Stimulated activated CD8-positive, alpha-beta memory T cell treated with anti-CD3 and anti-CD28 coated beads, Interleukin-15, amount 100 ng/mL, for 4 hours (primary cell): Measurements from ENCODE around the gene NUP153.
"Not testable (repeated sequence)": the region's sequence is repeated elsewhere in the genome, so short reads cannot be mapped to it uniquely, and the experiment has no call there.

ENCODE experiments used
- DNase-seq, 2 donors: peaks; one replicate each; pipeline ENCODE4 v3.0.0-alpha.2; 2020; ENCODE audit warnings: low read depth in 2 of 2

The NUP153 gene

DNA sequence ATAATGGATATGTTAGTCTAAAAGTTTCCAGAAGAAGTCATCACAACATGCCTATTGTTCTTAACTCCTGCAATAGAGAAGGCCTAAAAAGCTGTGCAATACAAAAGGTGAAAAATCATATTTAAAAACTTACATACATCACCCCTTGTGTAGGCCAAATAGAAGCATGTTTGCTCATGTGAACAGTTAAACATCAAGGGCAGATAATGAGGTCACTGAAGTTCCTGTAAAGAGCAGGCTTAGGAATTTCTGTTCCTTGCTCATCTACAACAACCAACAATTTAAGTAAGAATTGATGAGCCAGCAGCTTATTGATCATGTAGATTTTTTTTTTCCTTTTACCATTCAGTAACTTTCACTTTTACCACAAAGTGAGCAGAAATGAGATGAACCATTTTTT lies 7.5 kb upstream of the NUP153 start:
- no peak for DNase-seq

DNA sequence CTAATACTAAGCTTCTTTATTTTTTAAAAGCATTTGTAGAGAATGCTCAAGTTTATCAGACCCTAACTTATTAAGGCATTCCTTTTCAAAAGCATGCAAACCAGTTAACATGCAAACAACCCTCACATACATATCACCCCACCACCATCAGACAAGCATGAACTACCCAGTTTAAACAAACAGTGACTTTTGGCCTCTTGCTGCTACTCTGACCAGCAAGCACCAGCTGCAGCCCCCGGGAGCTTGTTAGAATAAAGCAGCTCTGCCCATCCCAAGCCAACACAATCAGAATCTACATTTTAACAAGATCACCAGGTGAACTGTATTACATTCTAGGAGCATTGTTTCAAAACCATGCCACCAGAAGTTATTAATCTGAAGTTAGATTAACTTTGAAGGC lies 5.9 kb upstream of the NUP153 start:
- DNase-seq: no peak

DNA sequence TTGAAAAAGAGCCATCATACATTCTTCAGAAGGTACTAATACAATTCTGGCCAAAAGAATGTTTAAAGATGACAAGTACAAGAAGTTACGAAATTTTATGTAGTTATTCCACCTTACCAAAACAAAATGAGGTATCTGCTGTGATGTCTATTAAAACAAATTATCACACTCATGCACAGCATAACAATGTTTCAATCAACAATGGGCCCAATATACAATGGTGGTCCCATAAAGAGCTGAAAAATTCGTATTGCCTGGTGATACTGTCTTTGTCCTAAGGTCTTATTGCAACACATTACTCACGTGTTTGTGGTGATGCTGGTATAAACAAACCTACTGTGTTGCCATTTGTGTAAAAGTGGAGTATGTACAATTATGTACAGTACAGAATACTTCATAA lies 3.6 kb upstream of the NUP153 start:
- no peak for DNase-seq

DNA sequence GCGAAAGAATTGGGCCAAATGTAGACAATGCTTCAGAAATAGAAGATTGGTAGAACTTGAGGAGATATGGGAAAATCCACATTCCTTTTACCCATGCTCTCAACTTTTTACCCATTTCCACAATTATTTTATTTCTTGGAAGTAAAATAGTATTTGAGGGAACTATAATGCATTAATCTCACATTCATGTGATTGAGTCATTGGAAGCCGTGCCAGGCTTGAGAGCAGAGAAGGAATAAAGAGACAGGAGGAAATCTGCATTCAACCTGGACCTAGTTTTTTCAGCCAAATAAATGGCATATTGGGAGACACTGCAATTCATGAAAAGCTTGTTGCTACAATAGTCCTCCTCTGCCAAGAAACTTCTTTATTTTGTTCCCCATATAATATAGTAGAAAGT lies 2.8 kb upstream of the NUP153 start:
- no peak for DNase-seq

GRCh38 chr6:17708035-17708434 lies 1.3 kb upstream of the NUP153 start:
- DNase-seq: not testable (repeated sequence)

- no peak for DNase-seq
Observed at GRCh38 chr6:17707371-17707651, 586 bp upstream of the NUP153 start.

DNA sequence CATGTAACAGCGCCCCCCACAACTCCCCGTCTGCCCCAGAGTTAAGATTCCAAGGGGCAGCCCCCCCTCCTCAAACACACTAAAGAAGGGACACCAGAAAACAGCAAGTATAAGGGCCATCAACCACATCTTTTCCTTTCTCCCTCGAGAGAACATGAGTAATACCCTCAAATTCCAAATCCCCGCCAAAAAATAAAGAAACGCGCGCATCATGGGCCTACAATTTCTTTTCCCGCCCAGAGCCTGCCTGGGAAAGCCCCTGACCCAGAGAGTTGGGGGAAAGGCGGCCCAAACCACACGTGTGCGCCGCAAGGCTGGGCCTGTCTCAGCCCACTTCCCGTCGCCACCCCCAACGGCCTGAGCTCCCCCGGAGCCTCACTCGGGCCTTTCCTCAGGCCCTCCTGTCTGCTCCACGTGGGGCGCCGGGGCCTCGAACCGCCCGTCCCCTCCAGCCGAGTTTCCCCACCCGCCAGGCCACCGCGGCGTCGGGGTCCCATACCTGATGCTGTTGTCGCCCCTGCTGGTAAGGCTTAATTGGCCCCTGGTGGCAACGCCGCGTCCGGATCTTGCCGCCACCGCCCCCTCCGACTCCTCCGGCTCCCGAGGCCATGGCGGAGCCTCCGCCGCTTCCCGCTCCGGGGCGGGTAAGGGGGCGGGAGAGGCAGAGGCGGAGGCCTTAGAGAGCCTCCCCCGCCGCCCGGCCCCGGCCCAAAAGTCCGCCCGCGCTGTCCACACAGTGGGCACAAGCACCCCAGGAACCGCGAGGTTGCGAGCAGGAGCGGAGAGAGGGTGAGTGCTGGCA lies 746 bp downstream of the NUP153 start:
- DNase-seq: peak; percentile 78

GRCh38 chr6:17705428-17705777 lies 1.3 kb downstream of the NUP153 start:
- DNase-seq: no peak

DNA sequence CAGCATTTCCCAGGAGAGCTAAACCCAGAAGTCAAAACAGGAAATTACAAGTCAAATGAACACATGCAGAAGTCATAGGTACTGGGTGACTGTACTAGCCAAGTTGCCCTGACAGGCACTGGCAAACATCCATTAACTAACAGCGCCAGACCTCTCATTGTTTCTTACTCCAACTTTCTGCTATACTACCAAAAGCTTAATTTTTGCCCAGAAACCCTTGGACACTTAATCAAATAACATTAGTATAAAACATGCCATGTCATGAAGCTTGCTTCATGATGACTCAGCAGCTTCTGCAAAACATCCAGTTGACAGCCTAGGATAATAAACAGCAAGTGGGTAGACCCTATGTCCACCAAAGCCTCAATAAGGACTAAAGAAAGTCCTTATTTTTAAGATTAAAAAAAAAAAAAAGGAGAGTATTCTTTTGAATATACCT lies 3.5 kb downstream of the NUP153 start:
- DNase-seq: no peak

- no peak for DNase-seq
Observed at GRCh38 chr6:17700421-17701416, 6.0 kb downstream of the NUP153 start.

DNA sequence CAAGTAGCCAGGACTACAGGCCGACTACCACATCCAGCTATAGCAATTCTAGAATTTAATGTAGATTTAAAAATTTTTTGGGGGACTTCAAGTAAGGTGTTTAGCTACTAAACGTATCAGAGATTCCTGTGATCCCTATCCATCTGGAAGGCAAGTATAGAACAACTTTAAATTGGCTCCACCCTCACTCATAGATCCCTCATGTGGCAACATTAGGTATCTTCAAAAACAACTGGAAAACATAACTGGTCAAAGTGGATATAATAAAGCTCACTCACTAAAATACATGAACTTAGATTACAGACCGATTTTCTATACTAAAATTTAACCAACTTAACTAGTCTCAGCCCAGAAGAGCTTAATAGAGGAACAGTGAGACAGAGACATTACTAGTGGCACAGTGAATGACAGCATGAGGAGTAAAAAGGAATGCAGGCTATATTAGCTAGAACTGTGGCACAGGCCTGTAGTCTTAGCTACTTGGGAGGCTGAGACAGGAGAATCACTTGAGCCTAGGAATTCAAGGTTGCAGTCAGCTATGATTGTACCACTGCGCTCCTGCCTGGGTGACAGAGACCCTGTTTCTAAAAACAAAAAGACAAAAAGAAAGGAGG lies 14.7 kb downstream of the NUP153 start:
- no peak for DNase-seq

DNA sequence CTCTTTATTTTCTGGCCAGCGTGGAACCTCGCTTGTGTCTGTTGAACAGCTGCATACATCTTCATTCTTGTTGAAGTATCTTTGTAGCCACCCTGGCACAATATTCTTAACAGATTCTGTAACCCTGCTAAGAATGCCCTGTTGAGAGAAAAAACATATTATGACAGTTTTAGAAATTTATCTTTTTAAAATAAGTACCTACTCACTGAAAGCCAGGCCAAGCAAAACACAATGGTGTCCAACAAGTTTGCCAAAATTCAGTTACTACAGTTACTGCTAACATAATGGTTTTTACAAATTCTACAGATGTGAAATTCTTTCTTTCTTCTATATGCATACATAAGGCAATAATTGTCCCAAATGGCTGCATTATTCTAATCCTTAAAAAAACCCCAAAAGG lies 18.2 kb downstream of the NUP153 start:
- no peak for DNase-seq

GRCh38 chr6:17687136-17687535 lies 19.6 kb downstream of the NUP153 start:
- no peak for DNase-seq

- no peak for DNase-seq
Observed at GRCh38 chr6:17684134-17684533, 22.6 kb downstream of the NUP153 start.

- DNase-seq: no peak
Observed at GRCh38 chr6:17683428-17683827, 23.3 kb downstream of the NUP153 start.

DNA sequence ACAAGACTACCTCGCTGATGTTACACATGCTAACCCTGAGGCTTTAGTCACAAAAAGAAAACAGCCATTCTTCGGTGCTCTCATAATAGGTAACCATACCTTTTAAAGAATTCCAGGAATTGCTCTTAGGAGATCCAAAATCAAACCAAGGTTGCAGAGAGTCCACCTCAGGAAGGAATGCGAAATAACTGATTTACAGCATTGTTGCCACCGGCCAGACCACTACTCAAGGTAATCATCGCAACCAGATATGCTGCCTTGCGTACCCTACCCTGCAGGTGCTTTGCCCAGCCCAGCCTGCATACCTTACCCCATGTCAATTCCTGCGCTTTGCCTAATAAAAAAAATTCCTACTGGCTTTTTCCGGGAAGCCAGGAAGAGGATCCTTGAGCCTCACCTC lies 27.0 kb downstream of the NUP153 start:
- DNase-seq: no peak

- DNase-seq: no peak
Observed at GRCh38 chr6:17677602-17678001, 29.1 kb downstream of the NUP153 start.

- no peak for DNase-seq
Observed at GRCh38 chr6:17673543-17674254, 33.0 kb downstream of the NUP153 start.

DNA sequence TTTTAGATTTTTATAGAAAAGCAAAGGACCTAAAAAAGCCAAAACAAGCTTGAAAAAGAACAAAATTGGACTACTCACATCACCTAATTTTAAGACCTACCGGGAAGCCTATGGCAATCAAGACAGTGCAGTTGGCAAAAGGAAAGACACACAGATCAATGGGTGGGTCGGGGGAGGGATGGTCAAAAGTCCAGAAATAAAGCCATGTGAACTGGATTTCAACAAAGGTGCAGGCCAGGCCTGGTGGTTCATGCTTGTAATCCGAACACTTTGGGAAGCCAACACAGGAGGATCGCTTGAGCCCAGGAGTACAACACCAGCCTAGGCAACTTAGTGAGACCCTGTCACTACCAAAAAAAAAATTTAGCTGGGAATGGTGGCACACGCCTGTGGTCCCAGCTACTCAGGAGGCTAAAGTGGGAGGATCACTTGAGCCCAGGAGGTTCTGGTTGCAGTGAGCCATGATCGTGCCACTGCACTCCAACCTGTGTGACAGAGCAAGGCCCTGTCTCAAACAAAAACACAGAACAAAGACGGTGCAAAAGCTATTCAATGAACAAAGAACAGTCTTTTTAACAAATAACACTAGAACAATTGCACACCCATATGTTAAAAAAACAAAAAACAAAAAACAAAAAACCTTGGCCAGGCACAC lies 34.5 kb downstream of the NUP153 start:
- no peak for DNase-seq

GRCh38 chr6:17666646-17667045 lies 40.1 kb downstream of the NUP153 start:
- DNase-seq: no peak

- no peak for DNase-seq
Observed at GRCh38 chr6:17665132-17665531, 41.6 kb downstream of the NUP153 start.
